Left lung (tissue), 10 donors: ENCODE measurements around the gene PTBP3. TPM values are rescaled to one million over a fixed set of nuclear protein-coding genes. Genes with fewer than 3 reads are reported as not detected.

ENCODE experiments used
- ATAC-seq: fragments of 200-7000 bp; cut with Tn5 transposase; one replicate; pipeline ENCODE4 v1.9.1; 2020; ENCODE audit warnings: moderate library complexity
- DNase-seq, 4 donors: peaks; one replicate each; pipeline ENCODE4 v3.0.0-alpha.2; 2013 to 2020
- H3K27ac ChIP-seq, 2 donors: fragments of 200-600 bp; sonication (generic) in 1 of 2; one replicate each; pipeline versions ENCODE4 v1.5.0 to v1.8.0; 2020 to 2021
- H3K27me3 ChIP-seq, 2 donors: fragments of 200-600 bp; sonication (generic) in 1 of 2; one replicate each; pipeline versions ENCODE4 v1.5.0 to v1.8.0; 2020 to 2021
- H3K36me3 ChIP-seq, 2 donors: fragments of 200-600 bp; sonication (generic) in 1 of 2; one replicate each; pipeline versions ENCODE4 v1.5.0 to v1.8.0; 2020 to 2021
- H3K4me1 ChIP-seq, 2 donors: fragments of 200-600 bp; one replicate each; pipeline ENCODE4 v1.8.0; 2021
- H3K4me3 ChIP-seq, 2 donors: fragments of 200-600 bp; sonication (generic) in 1 of 2; one replicate each; pipeline versions ENCODE4 v1.5.0 to v1.8.0; 2020 to 2021; ENCODE audit warnings: mild to moderate bottlenecking in 1 of 2
- H3K9me3 ChIP-seq, 2 donors: fragments of 200-600 bp; sonication (generic) in 1 of 2; one replicate each; pipeline versions ENCODE4 v1.5.0 to v1.8.0; 2020 to 2021
- CTCF ChIP-seq, 2 donors: fragments of 200-600 bp; sonication (generic) in 1 of 2; IDR thresholded peaks; one replicate each; pipeline versions ENCODE4 v1.5.0 to v1.8.0; 2021; ENCODE audit warnings: antibody characterized with exemption in 2 of 2
- intact Hi-C, 2 donors: fragments of 100-400 bp; cut with DNase I; formaldehyde crosslinking; loops; one replicate each; pipeline versions ENCODE4 v1.11.2 to v1.14.2; 2022
- polyA plus RNA-seq, 6 donors: library from polyadenylated mRNA; unstranded; fragments of 120-200 nt; gene quantifications; one replicate each; pipeline ENCODE4 v1.2.1, GENCODE V29; 2013; ENCODE audit not compliant: insufficient read length in 6 of 6
- total RNA-seq, 2 donors: library from RNA; stranded (reverse); fragmentation: NEBNext Ultra II Directional; extraction: Animal tissue kit (Norgen Biotek cat#: 25700); gene quantifications; one replicate each; pipeline ENCODE4 v1.2.1, GENCODE V29; 2021
- donor health status: DM: no; HTN: yes; CAD: no.
- donor health status: DM: no; HTN: no; CAD: no.

PTBP3 gene
- total and polyA plus RNA-seq, 8 donors: 38.9 to 97.0 (median 45.1) TPM

GRCh38 chr9:112242147-112242804 is 91.1 kb downstream of the PTBP3 start:
- DNase-seq: no peak
- no peak for ATAC-seq
- Histone ChIP-seq H3K36me3 (peaks cover 0 to 19% of the 10 kb centered on the region in 2 donors), H3K4me3 (no peak overlapping the region), H3K27ac (no peak overlapping the region), H3K4me1 (no peaks in the 10 kb centered on the region), H3K27me3 (no peaks in the 10 kb centered on the region), H3K9me3 (no peaks in the 10 kb centered on the region)
- intact Hi-C loops: no loop called here
- no peak for TF ChIP-seq CTCF (IDR thresholded peaks at IDR 0.05)

- intact Hi-C loops: no loop called here
- ATAC-seq: no peak
- Histone ChIP-seq H3K27me3 (no peaks in the 10 kb centered on the region), H3K4me1 (no peaks in the 10 kb centered on the region), H3K9me3 (no peaks in the 10 kb centered on the region), H3K4me3 (no peak overlapping the region), H3K27ac (no peak overlapping the region), H3K36me3 (peaks cover 0 to 17% of the 10 kb centered on the region in 2 donors)
- DNase-seq: no peak
- TF ChIP-seq CTCF (IDR thresholded peaks at IDR 0.05): no peak
These were observed 91.9 kb downstream of the PTBP3 start for GRCh38 chr9:112241491-112241890.

- intact Hi-C loops: no loop called here
- peaks cover 0 to 11% of the 10 kb centered on the region in 2 donors for H3K36me3 ChIP-seq
- no peaks in the 10 kb centered on the region for H3K9me3 ChIP-seq
- H3K4me3 ChIP-seq: no peak overlapping the region
- H3K27ac ChIP-seq: no peak overlapping the region
- TF ChIP-seq CTCF (IDR thresholded peaks at IDR 0.05): no peak
- no peak for ATAC-seq
- no peaks in the 10 kb centered on the region for H3K4me1 ChIP-seq
- H3K27me3 ChIP-seq: no peaks in the 10 kb centered on the region
- no peak for DNase-seq
These were observed 93.7 kb downstream of the PTBP3 start for GRCh38 chr9:112239708-112240107.

GRCh38 chr9:112239284-112239683 is 94.1 kb downstream of the PTBP3 start:
- peaks cover 0 to under 1% of the 10 kb centered on the region in 2 donors for H3K4me1 ChIP-seq
- no peak overlapping the region for H3K4me3 ChIP-seq
- H3K27ac ChIP-seq: no peak overlapping the region
- no peak for ATAC-seq
- H3K27me3 ChIP-seq: no peaks in the 10 kb centered on the region
- intact Hi-C loops: no loop called here
- no peak for DNase-seq
- no peaks in the 10 kb centered on the region for H3K9me3 ChIP-seq
- H3K36me3 ChIP-seq: peaks cover 0 to 9% of the 10 kb centered on the region in 2 donors
- TF ChIP-seq CTCF (IDR thresholded peaks at IDR 0.05): no peak

GRCh38 chr9:112234779-112235178 is 98.6 kb downstream of the PTBP3 start:
- Histone ChIP-seq H3K27me3 (no peaks in the 10 kb centered on the region), H3K4me3 (no peak overlapping the region), H3K27ac (no peak overlapping the region), H3K36me3 (peaks cover 0 to 10% of the 10 kb centered on the region in 2 donors), H3K9me3 (no peaks in the 10 kb centered on the region), H3K4me1 (peaks cover 0 to 2% of the 10 kb centered on the region in 2 donors)
- no peak for DNase-seq
- no peak for ATAC-seq
- intact Hi-C loops: no loop called here
- no peak for TF ChIP-seq CTCF (IDR thresholded peaks at IDR 0.05)
